Loucy (cell line): ENCODE measurements around the gene CAMK2D.

Experiments
- CTCF ChIP-seq: fragments of 200-600 bp; sonication (generic); conservative IDR thresholded peaks from 2 replicates; pipeline ENCODE4 v1.5.1; 2014; ENCODE audit warnings: mild to moderate bottlenecking, antibody characterized with exemption, low read length
- EZH2phosphoT487 ChIP-seq: fragments of 200-600 bp; IDR thresholded peaks from 2 replicates; pipeline ENCODE4 v1.6.1; 2018; ENCODE audit warnings: antibody characterized with exemption, mild to moderate bottlenecking, moderate library complexity, borderline replicate concordance

GRCh38 chr4:113476800-113477199 is 284.7 kb downstream of the CAMK2D start:
- TF ChIP-seq CTCF (no peak), EZH2phosphoT487 (no peak)
